SK-MEL-5 (cell line): ENCODE data around the gene TBC1D22B. TPM values are rescaled to one million over a fixed set of nuclear protein-coding genes. Genes with fewer than 3 reads are reported as not detected.

Experiments used
- DNase-seq: peaks from one replicate; pipeline ENCODE4 v3.0.0-alpha.2; 2016; ENCODE audit warnings: low read depth, low spot score
- in situ Hi-C: cut with HindIII; loops from 2 replicates; pipeline ENCODE4 v1.10.0; 2016; ENCODE audit warnings: low sequenced_read_pairs, high pct_unique_total_duplicates, low pct_unique_long_range_greater_than_20kb
- total RNA-seq: library from RNA; depleted of rRNA; stranded (reverse); fragments of >200 nt; shearing (Covaris generic); gene quantifications from 2 replicates; pipeline ENCODE4 v1.2.3, GENCODE V29; 2014

TBC1D22B gene
- total RNA-seq, 1 experiment from 2014 or later = 6.5 TPM

GRCh38 chr6:37237789-37238188, 19.8 kb upstream of the TBC1D22B start:
- in situ Hi-C loops = no loop called here
- no peak for DNase-seq

- in situ Hi-C loops = no loop called here
- DNase-seq = no peak
These were observed 19.2 kb upstream of the TBC1D22B start for GRCh38 chr6:37238381-37238780.

- no peak for DNase-seq
These were observed 18.0 kb upstream of the TBC1D22B start for GRCh38 chr6:37239526-37239925.

GRCh38 chr6:37239950-37240713, 17.4 kb upstream of the TBC1D22B start:
- in situ Hi-C loops = no loop called here
- DNase-seq = peak; percentile 54

More at GRCh38 chr6:37239526-37239925, 18.0 kb upstream of the TBC1D22B start:
- in situ Hi-C loops = no loop called here

GRCh38 chr6:37241131-37241530, 16.4 kb upstream of the TBC1D22B start:
- DNase-seq = no peak
- in situ Hi-C loops = no loop called here

- DNase-seq = no peak
- in situ Hi-C loops = no loop called here
These were observed 15.7 kb upstream of the TBC1D22B start for GRCh38 chr6:37241775-37242428.

- in situ Hi-C loops = no loop called here
- peak; percentile 61 for DNase-seq
These were observed 15.0 kb upstream of the TBC1D22B start for GRCh38 chr6:37242429-37243052.

- in situ Hi-C loops = no loop called here
- DNase-seq = no peak
These were observed 14.3 kb upstream of the TBC1D22B start for GRCh38 chr6:37243131-37243815.

GRCh38 chr6:37243816-37244370, 13.7 kb upstream of the TBC1D22B start:
- DNase-seq = no peak
- in situ Hi-C loops = no loop called here

GRCh38 chr6:37244430-37245310, 12.9 kb upstream of the TBC1D22B start:
- DNase-seq = no peak
- in situ Hi-C loops = no loop called here

GRCh38 chr6:37251211-37251780, 6.3 kb upstream of the TBC1D22B start:
- in situ Hi-C loops = no loop called here
- DNase-seq = no peak

GRCh38 chr6:37253486-37254007, 4.0 kb upstream of the TBC1D22B start:
- in situ Hi-C loops = no loop called here
- no peak for DNase-seq

GRCh38 chr6:37254881-37255280, 2.7 kb upstream of the TBC1D22B start:
- no peak for DNase-seq
- in situ Hi-C loops = no loop called here

GRCh38 chr6:37256692-37257319, 766 bp upstream of the TBC1D22B start:
- no peak for DNase-seq
- in situ Hi-C loops = no loop called here

GRCh38 chr6:37257320-37257633, 295 bp upstream of the TBC1D22B start:
- in situ Hi-C loops = no loop called here
- no peak for DNase-seq

GRCh38 chr6:37258405-37259105, 983 bp downstream of the TBC1D22B start:
- in situ Hi-C loops = no loop called here

More at GRCh38 chr6:37258405-37259105, 983 bp downstream of the TBC1D22B start:
- peak; percentile 10 for DNase-seq
